Epithelial cell of esophagus (primary cell): ENCODE data around the gene TIMM10.
A peak's percentile ranks its signal among the peaks of the same experiment; 100 is the strongest.

Experiments
- DNase-seq: peaks from one replicate; pipeline ENCODE4 v3.0.0; 2010; ENCODE audit warnings: low read depth
- H3K4me3 ChIP-seq: 2 replicates; pipeline ENCODE4 v1.5.1; 2011; ENCODE audit warnings: mild to moderate bottlenecking, low read length, control low read depth
- CTCF ChIP-seq: IDR thresholded peaks from 2 replicates; pipeline ENCODE4 v1.5.1; 2011; ENCODE audit warnings: low read depth, mild to moderate bottlenecking, low read length, control low read depth, inconsistent platforms; ENCODE audit not compliant: insufficient read depth; ENCODE audit errors: missing control alignments

The TIMM10 gene

GRCh38 chr11:57566005-57566904 lies 35.7 kb upstream of the TIMM10 start:
- DNase-seq, result peak; percentile 29
- no peak overlapping the region for H3K4me3 ChIP-seq
- TF ChIP-seq CTCF, result no peak

GRCh38 chr11:57562596-57562995 lies 32.0 kb upstream of the TIMM10 start:
- no peak overlapping the region for H3K4me3 ChIP-seq
- DNase-seq, result peak; percentile 36
- no peak for TF ChIP-seq CTCF

GRCh38 chr11:57560146-57560545 lies 29.6 kb upstream of the TIMM10 start:
- H3K4me3 ChIP-seq, result no peak overlapping the region
- DNase-seq, result peak; percentile 25
- TF ChIP-seq CTCF, result no peak

GRCh38 chr11:57556041-57556440 lies 25.5 kb upstream of the TIMM10 start:
- H3K4me3 ChIP-seq, result no peak overlapping the region
- DNase-seq, result peak; percentile 45
- no peak for TF ChIP-seq CTCF

GRCh38 chr11:57555393-57555792 lies 24.8 kb upstream of the TIMM10 start:
- TF ChIP-seq CTCF, result no peak
- H3K4me3 ChIP-seq, result no peak overlapping the region
- DNase-seq, result no peak

GRCh38 chr11:57552479-57552878 lies 21.9 kb upstream of the TIMM10 start:
- no peak overlapping the region for H3K4me3 ChIP-seq
- no peak for DNase-seq
- TF ChIP-seq CTCF, result no peak

GRCh38 chr11:57551941-57552340 lies 21.4 kb upstream of the TIMM10 start:
- DNase-seq, result no peak
- no peak for TF ChIP-seq CTCF
- H3K4me3 ChIP-seq, result no peak overlapping the region
